Measurements from ENCODE around the gene ADTRP.

The ADTRP gene

GRCh38 chr6:11755725-11756124, 22.9 kb downstream of the ADTRP start:
- DNase-seq (ENCODE audit: low spot score) = no peak

GRCh38 chr6:11754625-11755271, 23.9 kb downstream of the ADTRP start:
- no peak for DNase-seq (ENCODE audit: low spot score)

GRCh38 chr6:11753798-11754197, 24.8 kb downstream of the ADTRP start:
- DNase-seq (ENCODE audit: low spot score) = no peak

GRCh38 chr6:11752360-11752759, 26.2 kb downstream of the ADTRP start:
- no peak for DNase-seq (ENCODE audit: low spot score)

GRCh38 chr6:11750682-11751081, 27.9 kb downstream of the ADTRP start:
- no peak for DNase-seq (ENCODE audit: low spot score)

GRCh38 chr6:11748591-11749210, 29.9 kb downstream of the ADTRP start:
- DNase-seq (ENCODE audit: low spot score) = no peak

- no peak for DNase-seq (ENCODE audit: low spot score)
Measured at GRCh38 chr6:11747021-11747420, 31.6 kb downstream of the ADTRP start.

GRCh38 chr6:11744753-11745152, 33.9 kb downstream of the ADTRP start:
- DNase-seq (ENCODE audit: low spot score) = no peak

- DNase-seq (ENCODE audit: low spot score) = no peak
Measured at GRCh38 chr6:11744101-11744500, 34.5 kb downstream of the ADTRP start.

GRCh38 chr6:11740875-11741274, 37.7 kb downstream of the ADTRP start:
- DNase-seq (ENCODE audit: low spot score) = no peak

- no peak for DNase-seq (ENCODE audit: low spot score)
Measured at GRCh38 chr6:11738661-11739375, 39.8 kb downstream of the ADTRP start.

GRCh38 chr6:11738234-11738633, 40.4 kb downstream of the ADTRP start:
- no peak for DNase-seq (ENCODE audit: low spot score)

GRCh38 chr6:11736601-11737000, 42.0 kb downstream of the ADTRP start:
- DNase-seq (ENCODE audit: low spot score) = no peak

- no peak for DNase-seq (ENCODE audit: low spot score)
Measured at GRCh38 chr6:11734861-11735613, 43.6 kb downstream of the ADTRP start.

- DNase-seq (ENCODE audit: low spot score) = peak; percentile 29
Measured at GRCh38 chr6:11732036-11732631, 46.5 kb downstream of the ADTRP start.

- no peak for DNase-seq (ENCODE audit: low spot score)
Measured at GRCh38 chr6:11731423-11731822, 47.2 kb downstream of the ADTRP start.

- DNase-seq (ENCODE audit: low spot score) = no peak
Measured at GRCh38 chr6:11730641-11731040, 48.0 kb downstream of the ADTRP start.

- peak; percentile 50 for DNase-seq (ENCODE audit: low spot score)
Measured at GRCh38 chr6:11729076-11729475, 49.5 kb downstream of the ADTRP start.

- DNase-seq (ENCODE audit: low spot score) = peak; percentile 70
Measured at GRCh38 chr6:11727998-11728961, 50.3 kb downstream of the ADTRP start.

GRCh38 chr6:11727346-11727997, 51.1 kb downstream of the ADTRP start:
- DNase-seq (ENCODE audit: low spot score) = no peak
